Vagina (tissue), 2 donors: Measurements from ENCODE around the gene POT1. TPM values are rescaled to one million over a fixed set of nuclear protein-coding genes. Genes with fewer than 3 reads are reported as not detected.

Source experiments
- DNase-seq, 2 donors: peaks; one replicate each; pipeline ENCODE4 v3.0.0-alpha.2; 2017; ENCODE audit errors: extremely low spot score in 2 of 2
- H3K27ac ChIP-seq: fragments of 200-600 bp; sonication (generic); one replicate; pipeline ENCODE4 v1.5.1; 2019
- H3K27me3 ChIP-seq: fragments of 200-600 bp; sonication (generic); one replicate; pipeline ENCODE4 v1.5.1; 2019
- H3K36me3 ChIP-seq, 2 donors: fragments of 200-600 bp; sonication (generic); one replicate each; pipeline ENCODE4 v1.5.1; 2017 to 2019
- H3K4me1 ChIP-seq: fragments of 200-600 bp; sonication (generic); one replicate; pipeline ENCODE4 v1.5.1; 2019
- H3K4me3 ChIP-seq, 2 donors: fragments of 200-600 bp; sonication (generic); 1 replicate in 1 of 2; 2 replicates in 1 of 2; pipeline ENCODE4 v1.5.1; 2016 to 2019
- H3K9me3 ChIP-seq: fragments of 200-600 bp; sonication (generic); one replicate; pipeline ENCODE4 v1.5.1; 2019
- CTCF ChIP-seq, 3 experiments: fragments of 450-650 bp in 2 of 3; fragments of 200-600 bp in 1 of 3; sonication (generic) in 1 of 3; IDR thresholded peaks; one replicate each; pipeline ENCODE4 v1.5.1; 2017 to 2019; ENCODE audit warnings: antibody characterized with exemption in 3 of 3, mild to moderate bottlenecking in 2 of 3, moderate library complexity in 2 of 3
- POLR2A ChIP-seq, 2 donors: fragments of 450-650 bp; IDR thresholded peaks; one replicate each; pipeline ENCODE4 v1.6.1; 2017; ENCODE audit warnings: antibody characterized with exemption in 2 of 2, mild to moderate bottlenecking in 2 of 2, moderate library complexity in 2 of 2
- POLR2AphosphoS5 ChIP-seq, 2 donors: sonication (generic); formaldehyde crosslinking; IDR thresholded peaks; one replicate each; pipeline ENCODE4 v1.9.0; 2017; ENCODE audit warnings: antibody characterized with exemption in 2 of 2, mild to moderate bottlenecking in 2 of 2, low read depth in 1 of 2; ENCODE audit not compliant: insufficient read depth in 1 of 2
- intact Hi-C: fragments of 100-400 bp; cut with DNase I; formaldehyde crosslinking; loops from one replicate; pipeline ENCODE4 v1.15.1; 2023
- total RNA-seq: library from RNA; depleted of rRNA; stranded (reverse); fragments of >200 nt; gene quantifications from one replicate; pipeline ENCODE4 v1.2.3, GENCODE V29; 2016

The POT1 gene
- total RNA-seq, 1 donor from 2014 or later, result 30.9 TPM

DNA sequence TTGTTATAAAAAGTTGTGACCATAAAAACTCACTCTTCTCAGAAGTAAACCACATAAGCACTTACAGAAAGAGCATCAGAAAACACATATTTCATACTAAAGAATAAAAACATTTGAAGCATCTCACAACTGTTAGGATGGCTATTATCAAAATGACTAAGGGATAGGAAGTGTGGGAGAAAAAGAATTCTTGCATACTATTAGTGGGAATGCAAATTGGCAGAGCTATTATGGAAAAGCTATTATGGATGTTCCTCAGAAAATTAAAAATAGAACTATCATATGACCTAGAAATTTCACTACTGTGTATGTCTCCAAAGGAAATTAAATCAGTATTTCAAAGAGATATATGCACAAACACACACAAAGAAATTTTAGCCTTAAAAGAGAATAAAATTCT, 25.2 kb upstream of the POT1 start:
- H3K4me3 ChIP-seq, result no peak overlapping the region
- H3K27me3 ChIP-seq, result no peaks in the 10 kb centered on the region
- no peaks in the 10 kb centered on the region for H3K4me1 ChIP-seq
- intact Hi-C loops, result no loop called here
- TF ChIP-seq CTCF (IDR thresholded peaks at IDR 0.05), result no peak
- TF ChIP-seq POLR2AphosphoS5 (IDR thresholded peaks at IDR 0.05; ENCODE audit: insufficient read depth in 1 of 2, low read depth in 1 of 2), result no peak
- TF ChIP-seq POLR2A (IDR thresholded peaks at IDR 0.05), result no peak
- H3K27ac ChIP-seq, result no peak overlapping the region
- no peaks in the 10 kb centered on the region for H3K36me3 ChIP-seq
- no peak for DNase-seq
- no peaks in the 10 kb centered on the region for H3K9me3 ChIP-seq

DNA sequence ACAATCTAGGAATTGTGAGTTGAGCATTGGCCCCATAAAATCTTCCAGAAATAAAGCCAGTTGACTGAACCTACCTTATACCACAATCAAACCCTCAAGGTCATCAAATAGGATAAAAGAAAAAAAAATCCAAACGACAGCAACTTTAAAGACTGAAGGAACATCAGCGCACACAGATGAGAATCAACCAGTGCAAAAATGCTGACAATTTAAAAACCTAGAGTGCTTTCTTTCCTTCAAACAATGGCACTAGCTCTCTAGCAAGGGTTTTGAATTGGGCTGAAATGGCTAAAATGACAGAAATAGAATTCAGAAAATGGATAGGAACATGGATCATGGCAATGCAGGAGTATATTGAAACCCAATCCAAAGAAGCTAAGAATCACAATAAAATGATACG, 16.1 kb upstream of the POT1 start:
- H3K36me3 ChIP-seq, result no peaks in the 10 kb centered on the region
- H3K4me1 ChIP-seq, result no peaks in the 10 kb centered on the region
- no peak for DNase-seq
- H3K4me3 ChIP-seq, result no peak overlapping the region
- intact Hi-C loops, result no loop called here
- H3K27me3 ChIP-seq, result no peaks in the 10 kb centered on the region
- no peak for TF ChIP-seq POLR2A (IDR thresholded peaks at IDR 0.05)
- TF ChIP-seq POLR2AphosphoS5 (IDR thresholded peaks at IDR 0.05; ENCODE audit: insufficient read depth in 1 of 2, low read depth in 1 of 2), result no peak
- TF ChIP-seq CTCF (IDR thresholded peaks at IDR 0.05), result no peak
- H3K9me3 ChIP-seq, result no peaks in the 10 kb centered on the region
- no peak overlapping the region for H3K27ac ChIP-seq

DNA sequence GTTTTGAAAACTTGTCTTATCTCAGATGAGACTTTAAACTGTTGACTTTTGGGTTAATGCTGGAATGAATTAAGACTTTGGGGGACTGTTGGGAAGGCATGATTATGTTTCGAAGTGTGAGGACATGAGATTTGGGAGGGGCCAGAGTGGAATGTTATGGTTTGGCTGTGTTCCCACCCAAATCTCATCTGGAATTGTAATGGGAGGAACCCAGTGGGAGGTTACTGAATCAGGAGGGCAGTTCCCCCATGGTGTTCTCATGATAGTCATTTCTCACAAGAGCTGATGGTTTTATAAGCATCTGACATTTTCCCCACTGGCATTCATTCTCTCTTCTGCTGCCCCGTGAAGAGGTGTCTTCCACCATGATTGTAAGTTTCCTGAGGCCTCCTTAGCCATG, 13.8 kb upstream of the POT1 start:
- H3K9me3 ChIP-seq, result no peaks in the 10 kb centered on the region
- H3K4me1 ChIP-seq, result no peaks in the 10 kb centered on the region
- no peaks in the 10 kb centered on the region for H3K36me3 ChIP-seq
- no peak for TF ChIP-seq CTCF (IDR thresholded peaks at IDR 0.05)
- TF ChIP-seq POLR2A (IDR thresholded peaks at IDR 0.05), result no peak
- no peak for TF ChIP-seq POLR2AphosphoS5 (IDR thresholded peaks at IDR 0.05; ENCODE audit: insufficient read depth in 1 of 2, low read depth in 1 of 2)
- DNase-seq, result no peak
- intact Hi-C loops, result no loop called here
- no peak overlapping the region for H3K4me3 ChIP-seq
- H3K27me3 ChIP-seq, result no peaks in the 10 kb centered on the region
- H3K27ac ChIP-seq, result no peak overlapping the region

- intact Hi-C loops, result no loop called here
- TF ChIP-seq CTCF (IDR thresholded peaks at IDR 0.05) (no peak), POLR2A (IDR thresholded peaks at IDR 0.05) (no peak)
- no peak for DNase-seq
- Histone ChIP-seq H3K9me3 (no peaks in the 10 kb centered on the region), H3K27me3 (no peaks in the 10 kb centered on the region), H3K4me3 (no peak overlapping the region), H3K36me3 (no peaks in the 10 kb centered on the region), H3K4me1 (no peaks in the 10 kb centered on the region), H3K27ac (no peak overlapping the region)
These were observed 12.8 kb upstream of the POT1 start for GRCh38 chr7:124942399-124942798.

DNA sequence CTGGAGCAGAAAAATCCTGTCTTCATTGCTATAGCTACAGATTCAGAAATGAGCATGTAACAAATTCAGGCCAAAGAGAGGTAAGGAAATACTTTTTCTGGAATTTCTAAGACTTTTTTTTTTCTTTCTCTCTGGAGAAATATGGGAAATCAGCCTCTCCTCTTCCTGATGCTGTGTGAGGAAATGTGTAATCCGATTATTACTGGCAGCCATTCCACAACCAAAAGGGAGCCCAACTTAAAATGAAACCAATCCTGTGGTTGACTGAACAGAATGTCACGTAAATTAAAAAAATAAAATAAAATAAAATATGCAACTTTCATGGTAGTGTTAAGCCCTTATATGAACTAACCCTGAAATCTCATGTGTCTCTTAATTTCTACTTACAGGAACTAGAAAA, 10.7 kb upstream of the POT1 start:
- no peak for DNase-seq
- Histone ChIP-seq H3K27ac (no peak overlapping the region), H3K27me3 (no peaks in the 10 kb centered on the region), H3K4me1 (no peaks in the 10 kb centered on the region), H3K36me3 (no peaks in the 10 kb centered on the region), H3K4me3 (no peak overlapping the region), H3K9me3 (no peaks in the 10 kb centered on the region)
- intact Hi-C loops, result no loop called here
- TF ChIP-seq POLR2AphosphoS5 (IDR thresholded peaks at IDR 0.05; ENCODE audit: insufficient read depth in 1 of 2, low read depth in 1 of 2) (no peak), POLR2A (IDR thresholded peaks at IDR 0.05) (no peak), CTCF (IDR thresholded peaks at IDR 0.05) (no peak)
